GM21423 (cell line): ENCODE data around the gene CABP2.

Experiments used
- ATAC-seq: cut with Tn5 transposase; IDR thresholded peaks from one replicate; pipeline ENCODE4 v1.9.1; 2021; ENCODE audit warnings: mild to moderate bottlenecking, moderate library complexity; ENCODE audit not compliant: unreplicated experiment

The CABP2 gene

DNA sequence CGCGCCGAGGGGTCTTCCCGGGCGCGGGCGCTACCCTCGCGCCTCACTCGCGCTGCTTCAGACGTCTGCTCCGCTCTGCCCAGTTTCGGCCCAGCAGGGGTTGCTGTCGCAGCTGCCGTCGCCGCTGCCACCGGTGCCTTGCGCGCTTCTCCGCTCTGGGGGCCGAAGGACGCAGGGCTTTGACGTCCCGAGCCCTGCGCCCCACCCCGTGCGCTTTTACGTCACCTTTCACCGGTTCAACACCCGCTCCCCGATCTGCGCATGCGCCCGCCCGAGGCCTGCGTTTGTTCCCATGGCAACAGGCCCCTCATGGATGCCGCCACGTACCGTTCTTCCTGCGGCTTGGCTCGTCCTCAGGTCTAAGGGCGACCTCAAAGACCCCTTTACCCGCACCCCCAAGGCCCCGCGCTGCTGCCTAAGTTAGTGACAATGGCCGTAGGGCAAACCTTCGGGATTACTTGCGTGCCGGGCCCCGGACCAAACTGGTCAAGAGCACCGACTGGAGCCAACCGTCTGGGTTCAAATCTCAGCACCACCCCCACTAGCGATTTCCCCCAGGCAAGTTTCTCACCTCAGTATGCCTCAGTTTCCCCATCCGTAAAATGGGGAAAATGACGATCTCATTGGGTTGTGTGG is 14.6 kb downstream of the CABP2 start:
- peak; percentile 42 for ATAC-seq

GRCh38 chr11:67507864-67508485 is 15.3 kb downstream of the CABP2 start, which contains the start of gene CDK2AP2:
CDK2AP2 (minus strand) TSS chr11:67508162; CDS start chr11:67508082, 80 bp downstream.
- ATAC-seq: peak; percentile 70

DNA sequence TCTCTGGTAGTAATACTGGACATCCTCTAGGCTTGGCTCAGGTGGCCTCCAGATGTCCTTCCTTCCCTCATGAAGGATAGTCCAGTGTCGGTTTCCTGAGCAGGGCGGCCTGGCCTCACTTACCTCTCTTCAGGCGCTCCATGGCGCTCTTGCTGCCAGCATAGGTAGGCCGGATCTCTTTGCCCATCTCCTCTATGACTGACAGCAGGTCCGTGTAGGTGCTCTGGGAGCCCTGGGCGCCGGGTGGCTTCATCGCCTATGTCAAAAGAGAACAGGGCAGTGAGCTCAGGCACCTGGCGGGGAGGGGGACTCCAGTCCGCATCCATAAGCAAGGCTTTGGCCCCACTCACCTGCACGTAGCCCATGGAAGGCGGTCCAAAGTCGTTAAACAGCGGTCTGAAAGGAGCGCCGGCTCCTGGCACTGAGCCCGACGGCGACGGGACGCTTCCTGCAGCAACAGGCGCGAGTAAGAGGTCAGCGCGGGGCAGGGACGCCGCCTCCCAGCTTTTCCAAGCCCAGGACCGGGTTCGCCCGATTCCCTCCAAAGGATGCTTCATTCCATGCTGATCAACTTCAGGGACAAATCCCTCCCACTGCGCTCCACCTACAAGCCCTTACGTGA is 15.9 kb downstream of the CABP2 start:
- ATAC-seq: no peak

DNA sequence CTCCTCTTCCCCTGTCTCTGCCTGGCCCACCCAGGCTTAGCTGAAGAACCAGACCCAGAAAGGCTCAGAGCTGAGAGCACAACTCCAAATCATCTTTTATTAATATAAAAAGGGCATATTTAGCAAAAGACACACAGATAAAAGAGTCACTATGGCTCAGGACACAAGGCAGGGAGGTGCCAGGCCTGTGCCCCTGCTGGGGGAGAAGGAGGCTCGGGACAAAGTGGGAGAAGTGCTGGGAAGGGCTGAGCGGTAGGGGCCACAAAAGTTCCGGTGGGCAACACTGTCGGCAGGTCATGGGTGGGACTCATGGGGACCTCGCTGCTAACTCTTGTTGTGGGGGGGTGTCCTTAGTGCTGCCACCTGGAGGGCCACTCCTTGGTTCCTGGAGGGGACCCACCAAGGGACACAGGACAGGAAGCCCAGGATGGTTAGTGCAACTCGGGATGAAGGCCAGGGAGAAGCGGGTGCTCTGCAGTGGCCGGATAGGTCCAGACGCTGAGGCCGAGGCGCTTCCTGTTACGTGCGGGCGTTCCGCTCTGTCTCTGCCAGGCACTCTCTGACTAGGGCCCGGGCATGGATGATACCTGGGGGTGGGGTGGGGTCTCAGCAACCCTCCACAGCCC is 16.7 kb downstream of the CABP2 start:
- ATAC-seq: no peak

DNA sequence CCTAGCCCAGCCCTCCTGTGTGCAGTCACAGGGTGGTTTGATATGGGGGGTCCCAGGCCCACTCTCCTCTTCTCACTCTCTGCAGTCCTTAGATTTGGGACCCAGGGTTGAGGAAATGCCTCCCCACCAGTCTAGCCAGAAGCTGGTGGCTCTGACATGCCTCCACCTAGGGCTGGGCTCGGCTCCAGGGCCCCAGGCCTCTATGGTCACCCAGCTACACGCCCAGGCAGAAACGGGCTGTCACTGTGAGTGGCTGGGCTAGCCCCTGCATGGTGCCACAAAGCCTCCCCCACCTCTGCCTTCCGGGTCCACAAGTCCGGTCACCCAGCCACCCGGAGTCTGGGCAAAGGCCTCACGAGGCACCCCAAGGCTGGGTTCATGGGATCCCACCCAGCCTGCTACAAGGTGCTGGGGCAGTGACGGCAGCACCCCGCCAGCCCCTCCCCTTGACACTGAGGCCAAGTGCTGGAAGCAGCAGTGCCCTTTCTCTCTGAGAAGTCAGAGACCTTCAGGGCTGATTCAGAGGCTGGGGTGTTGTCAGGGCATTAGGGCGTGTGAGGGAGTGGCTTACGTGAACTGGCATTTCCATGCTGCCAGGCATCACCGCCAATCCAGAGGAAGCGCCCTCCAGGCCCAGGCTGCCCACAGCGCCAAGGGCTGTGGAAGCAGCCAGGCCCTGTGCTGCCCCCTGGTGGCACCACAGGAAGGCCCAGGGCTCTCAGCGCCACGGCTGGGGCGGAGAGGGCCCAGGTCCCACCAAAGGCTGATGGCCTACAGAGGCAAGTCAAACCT is 17.4 kb downstream of the CABP2 start:
- ATAC-seq: no peak

- no peak for ATAC-seq
These were observed 18.2 kb downstream of the CABP2 start, which contains the start of gene PITPNM1 for GRCh38 chr11:67504950-67505581. PITPNM1 (minus strand) TSS chr11:67505363; CDS start chr11:67504180, 1,183 bp downstream.

GRCh38 chr11:67504005-67504949 is 19.0 kb downstream of the CABP2 start:
- ATAC-seq: no peak

DNA sequence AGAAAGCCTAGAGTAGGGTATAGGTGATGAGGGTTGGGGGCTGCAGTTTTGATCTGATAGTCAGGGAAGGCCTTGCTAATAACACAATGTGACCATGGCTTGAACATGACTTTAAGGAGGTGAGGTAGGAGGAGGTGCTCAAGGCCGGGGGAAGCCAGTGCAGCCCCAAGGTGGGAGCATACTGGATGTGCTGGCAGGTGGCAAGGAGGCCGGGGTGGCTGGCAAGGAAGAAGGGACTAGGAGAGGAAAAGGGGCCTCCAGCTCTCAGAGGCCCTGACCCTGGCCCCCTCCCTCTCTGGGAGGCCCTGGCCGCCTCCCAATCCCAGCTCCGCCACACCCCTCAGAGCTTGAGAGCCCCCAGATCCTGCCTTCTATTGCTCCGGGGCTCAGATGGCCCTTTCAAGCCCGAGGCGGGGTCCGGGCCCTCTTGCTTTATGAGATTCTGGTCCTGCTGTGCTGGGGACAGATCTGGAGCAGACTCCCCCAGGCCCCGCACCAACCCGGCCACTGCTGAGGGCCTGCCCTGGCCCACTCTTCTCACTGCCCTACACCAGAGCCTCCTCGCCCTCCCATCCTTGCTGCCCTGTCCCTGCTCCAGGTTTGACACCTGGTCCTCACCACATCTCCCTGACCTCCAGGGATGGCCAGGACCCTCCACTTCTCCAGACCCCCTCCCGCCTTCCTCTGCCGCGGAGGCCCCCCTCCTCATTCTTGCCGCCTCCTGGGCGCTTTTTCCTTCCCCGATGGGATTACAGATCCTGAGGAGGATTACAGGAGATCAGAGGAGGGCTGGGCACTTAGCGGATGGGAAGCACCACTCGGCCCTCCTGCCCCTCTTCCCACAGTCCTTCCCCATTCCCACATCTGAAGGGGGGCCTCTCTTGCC is 19.9 kb downstream of the CABP2 start:
- no peak for ATAC-seq

DNA sequence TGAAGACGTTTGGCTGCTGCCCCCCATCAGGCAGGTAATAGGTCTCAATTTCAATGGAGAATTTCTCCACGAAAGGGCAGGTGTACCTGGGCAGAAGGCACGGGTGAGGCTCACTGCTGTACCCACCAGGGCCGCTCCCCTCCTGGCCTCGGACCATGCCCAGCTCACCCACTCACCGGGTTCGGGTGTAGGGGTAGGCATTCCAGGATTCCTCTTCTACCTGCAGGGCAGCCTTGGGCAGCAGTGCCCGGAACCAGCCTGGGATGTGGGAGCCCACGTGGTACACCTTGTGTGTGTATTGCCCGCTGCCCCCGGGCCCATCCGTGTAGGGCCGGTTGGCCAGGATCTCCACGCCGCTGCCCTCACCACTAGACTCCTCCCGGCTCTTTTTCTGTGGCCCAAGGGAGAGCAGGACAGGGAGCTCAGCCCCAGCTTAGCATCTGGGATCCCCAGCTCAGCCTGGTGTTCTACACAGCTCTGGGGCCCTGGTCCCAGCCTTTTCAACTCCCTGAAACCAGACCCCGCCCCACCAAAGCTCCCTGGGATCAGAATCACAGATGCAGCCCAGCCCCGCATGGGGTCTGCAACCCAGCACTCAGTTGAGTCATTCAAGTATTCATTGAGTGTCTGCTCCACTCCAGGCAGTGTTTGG is 20.8 kb downstream of the CABP2 start:
- ATAC-seq: no peak

DNA sequence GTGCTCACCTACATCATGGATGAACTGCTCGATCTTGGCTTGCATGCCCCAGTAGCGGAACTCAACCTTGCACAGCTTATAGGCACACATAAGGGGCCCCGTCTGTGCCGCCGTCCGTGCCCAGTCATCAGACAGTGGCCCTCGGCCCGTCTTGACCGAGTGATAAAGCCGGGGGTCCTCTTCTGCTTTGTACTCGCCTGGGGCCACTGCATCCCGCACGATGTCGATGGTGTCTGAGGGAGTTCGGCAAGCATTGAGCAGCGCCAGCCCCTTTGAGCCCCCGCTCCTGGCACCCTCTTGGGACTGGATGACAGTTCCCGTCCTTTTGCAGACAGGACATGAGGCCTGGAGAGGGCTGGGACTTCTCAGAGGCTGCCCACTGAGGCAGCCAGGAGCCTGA is 21.4 kb downstream of the CABP2 start:
- ATAC-seq: no peak

GRCh38 chr11:67500831-67501715 is 22.2 kb downstream of the CABP2 start:
- no peak for ATAC-seq

DNA sequence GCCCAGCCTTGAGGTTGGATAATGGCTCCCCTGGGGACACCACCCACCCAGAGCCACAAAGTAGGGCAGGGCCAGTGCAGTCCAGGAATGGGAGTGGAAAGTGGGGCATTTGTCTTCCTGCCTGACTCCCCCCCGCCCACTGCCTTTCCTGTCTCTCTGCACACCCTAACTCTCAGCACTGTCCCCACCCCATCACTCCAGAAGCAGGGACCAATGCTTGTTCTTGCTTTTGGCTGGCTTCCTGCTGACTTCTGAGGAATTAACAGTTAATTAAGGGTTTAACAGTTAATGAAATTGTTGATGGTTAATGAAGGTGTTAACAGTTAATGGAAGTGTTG is 22.8 kb downstream of the CABP2 start:
- ATAC-seq: no peak

DNA sequence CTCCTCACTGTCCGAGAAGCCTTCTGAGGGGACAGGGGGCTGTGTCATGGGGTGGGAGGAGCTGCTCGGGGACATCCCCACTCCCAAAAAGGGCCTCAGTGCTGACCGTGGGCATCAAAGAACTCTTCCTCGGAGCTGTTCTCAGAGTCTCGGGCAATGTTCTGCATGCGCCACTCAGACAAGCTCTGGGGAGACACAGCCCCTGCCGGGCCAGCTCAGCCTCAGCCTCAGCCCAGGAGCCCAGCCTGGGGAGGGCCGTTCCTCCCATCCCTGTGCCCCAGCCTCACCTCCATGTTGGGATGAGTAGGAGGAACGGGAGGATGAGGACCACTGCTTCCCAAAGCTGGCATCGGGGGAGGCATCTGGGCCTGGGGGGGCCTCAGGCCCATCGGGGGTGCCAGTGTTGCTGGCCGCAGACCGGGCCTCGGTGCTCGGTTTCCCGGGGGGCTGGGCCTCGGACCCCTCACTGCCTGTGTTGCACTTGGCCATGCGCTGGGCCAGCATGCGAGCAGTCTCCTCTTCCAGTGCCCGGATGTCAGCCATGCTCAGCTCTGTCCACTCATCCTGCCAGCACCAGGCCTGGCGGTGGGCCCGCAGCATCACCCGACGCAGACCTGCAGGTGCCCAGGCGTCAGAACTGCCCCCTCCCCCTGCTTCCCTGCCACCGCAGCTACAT is 23.3 kb downstream of the CABP2 start:
- no peak for ATAC-seq

GRCh38 chr11:67498544-67498972 is 24.7 kb downstream of the CABP2 start:
- no peak for ATAC-seq

GRCh38 chr11:67497656-67498291 is 25.5 kb downstream of the CABP2 start:
- ATAC-seq: no peak

DNA sequence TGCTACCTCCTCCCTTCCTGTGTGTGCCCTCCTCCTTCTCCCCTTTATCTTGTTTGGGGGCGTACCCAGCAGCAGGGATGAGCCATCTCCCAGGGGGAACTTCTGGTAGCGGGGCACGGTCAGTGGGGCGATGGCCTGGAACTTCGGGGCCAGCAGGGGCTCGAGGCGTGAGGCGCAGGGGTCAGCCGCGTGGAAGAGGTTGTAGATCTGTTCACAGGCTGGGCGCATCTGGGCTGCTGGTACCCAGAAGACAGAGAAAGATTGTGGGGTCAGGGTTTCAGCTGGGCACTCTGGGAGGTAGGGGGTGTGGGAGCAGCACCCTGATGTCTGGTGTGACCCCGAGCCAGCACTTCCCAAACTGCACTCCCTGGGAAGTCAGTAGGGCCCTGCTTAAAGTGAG is 27.1 kb downstream of the CABP2 start:
- ATAC-seq: no peak
